DND-41 (cell line): Measurements from ENCODE around the gene PRKCE.
A peak's percentile ranks its signal among the peaks of the same experiment; 100 is the strongest.

Source experiments
- ATAC-seq: fragments of 200-7000 bp; cut with Tn5 transposase; 3 replicates; pipeline ENCODE4 v1.9.1; 2021; ENCODE audit warnings: low read depth; ENCODE audit not compliant: insufficient read depth
- DNase-seq: peaks from one replicate; pipeline ENCODE4 v3.0.0-alpha.2; 2020
- H2AFZ ChIP-seq: 2 replicates; pipeline ENCODE4 v1.6.0; 2012; ENCODE audit warnings: low read depth, low read length
- H3K27ac ChIP-seq: 2 replicates; pipeline ENCODE4 v1.5.1; 2012; ENCODE audit warnings: low read length, inconsistent platforms
- H3K27me3 ChIP-seq: fragments of 200-600 bp; sonication (generic); 2 replicates; pipeline ENCODE4 v1.6.0; 2012; ENCODE audit warnings: low read length, mild to moderate bottlenecking, inconsistent platforms; ENCODE audit not compliant: insufficient read depth, poor library complexity
- H3K36me3 ChIP-seq: 2 replicates; pipeline ENCODE4 v1.5.1; 2012; ENCODE audit warnings: low read length, inconsistent platforms; ENCODE audit not compliant: insufficient read depth
- H3K4me1 ChIP-seq: 2 replicates; pipeline ENCODE4 v1.5.1; 2012; ENCODE audit warnings: mild to moderate bottlenecking, low read length; ENCODE audit not compliant: insufficient read depth
- H3K4me2 ChIP-seq: 2 replicates; pipeline ENCODE4 v1.6.0; 2012; ENCODE audit warnings: mild to moderate bottlenecking, moderate library complexity, low read length, inconsistent platforms; ENCODE audit not compliant: insufficient read depth
- H3K4me3 ChIP-seq, 2 experiments: fragments of 200-600 bp in 1 of 2; shearing (Covaris generic) in 1 of 2; 2 replicates each; pipeline ENCODE4 v1.5.1; 2012 to 2016; ENCODE audit warnings: inconsistent platforms in 2 of 2, low read length in 2 of 2, mild to moderate bottlenecking in 2 of 2, low read depth in 1 of 2, moderate library complexity in 1 of 2
- H3K79me2 ChIP-seq: 2 replicates; pipeline ENCODE4 v1.6.0; 2012; ENCODE audit warnings: low read length, inconsistent platforms; ENCODE audit not compliant: insufficient read depth
- H3K9ac ChIP-seq: 2 replicates; pipeline ENCODE4 v1.6.0; 2012; ENCODE audit warnings: low read depth, mild to moderate bottlenecking, inconsistent platforms, low read length, moderate library complexity
- H3K9me3 ChIP-seq: 2 replicates; pipeline ENCODE4 v1.5.1; 2012; ENCODE audit warnings: low read length, moderate library complexity, mild to moderate bottlenecking, inconsistent platforms; ENCODE audit not compliant: insufficient read depth, severe bottlenecking
- H4K20me1 ChIP-seq: 2 replicates; pipeline ENCODE4 v1.6.0; 2012; ENCODE audit warnings: low read length; ENCODE audit not compliant: insufficient read depth
- EZH2 ChIP-seq: IDR thresholded peaks from 3 replicates; pipeline ENCODE4 v1.6.1; 2012; ENCODE audit warnings: borderline replicate concordance, low read depth, mild to moderate bottlenecking, moderate library complexity, low read length, inconsistent platforms; ENCODE audit not compliant: severe bottlenecking
- TF ChIP-seq, protein P1 (sequence below): IDR thresholded peaks from 2 replicates; pipeline ENCODE4 v1.5.1; 2012; ENCODE audit warnings: borderline replicate concordance, low read length, moderate library complexity, mild to moderate bottlenecking; ENCODE audit not compliant: poor library complexity, severe bottlenecking; ENCODE audit errors: extremely low read depth

PRKCE gene

DNA sequence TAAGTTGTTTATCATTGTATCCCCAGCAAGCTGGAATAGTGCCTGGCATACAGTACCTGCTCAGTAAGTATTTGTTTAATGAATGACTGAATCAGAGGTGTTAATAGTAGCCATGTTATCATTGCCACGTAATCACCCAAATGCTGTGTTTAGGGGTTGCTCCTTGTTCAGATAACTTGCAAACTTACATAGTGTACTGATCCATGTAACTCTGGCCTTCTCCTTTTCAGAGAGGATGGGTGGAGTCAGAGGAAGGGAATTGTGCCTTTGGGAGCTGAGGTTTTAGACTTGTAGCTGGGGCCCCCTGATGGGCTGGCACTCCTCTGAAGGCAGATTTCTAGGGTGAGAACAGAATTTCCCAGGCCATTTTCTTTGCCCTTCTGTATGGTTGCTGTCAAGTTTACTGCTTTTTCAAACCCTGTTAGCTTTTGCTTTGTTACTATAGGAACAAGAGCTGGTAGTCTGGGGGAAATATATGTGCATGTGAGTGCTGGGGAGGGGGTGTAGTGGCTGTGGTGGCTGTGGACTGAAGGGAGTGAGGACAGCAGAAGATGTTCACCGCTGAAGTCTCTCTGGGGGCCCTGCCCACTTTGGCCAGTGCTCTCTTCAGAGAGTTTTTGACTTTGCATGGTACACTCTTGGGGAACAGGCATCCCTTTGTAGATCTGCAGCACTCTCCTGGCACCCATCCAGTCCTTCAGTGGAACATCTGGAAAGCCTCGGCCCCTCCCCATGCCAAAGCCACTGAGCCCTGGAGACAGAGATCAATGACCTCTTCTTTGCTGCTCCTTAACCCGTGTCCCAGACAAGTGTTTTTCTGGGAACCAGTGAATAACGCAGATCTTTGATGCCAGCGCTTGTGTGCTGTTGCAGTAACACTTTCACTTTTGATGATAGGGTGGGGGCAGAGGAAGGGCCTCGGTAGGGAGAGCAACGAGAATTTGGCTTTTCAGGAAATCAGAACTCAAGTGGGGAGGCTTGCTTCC, 209.0 kb downstream of the PRKCE start:
- peak; percentile 77 for DNase-seq
- H2AFZ ChIP-seq, result peak overlapping the region; percentile 67

DNA sequence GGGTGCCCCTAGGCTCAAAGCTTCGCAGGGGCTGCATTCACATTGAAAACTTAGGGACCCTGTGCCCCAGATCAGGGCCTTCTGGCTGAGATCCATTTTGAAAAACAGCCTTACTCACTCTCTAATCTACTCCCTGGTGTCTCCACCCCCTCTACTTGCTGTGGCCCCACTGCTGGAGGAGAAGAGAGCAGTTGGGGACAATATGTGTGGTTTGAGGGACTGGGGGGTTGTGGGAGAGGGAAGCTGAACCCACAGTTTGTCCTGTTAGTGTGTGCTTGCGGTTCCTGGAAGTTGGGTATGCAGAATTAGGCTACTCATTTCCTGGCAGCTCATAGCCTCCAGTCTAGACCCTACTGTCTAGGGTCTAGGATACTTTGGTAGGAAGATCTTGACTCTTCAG, 211.4 kb downstream of the PRKCE start:
- no peaks in the 10 kb centered on the region for H4K20me1 ChIP-seq
- H2AFZ ChIP-seq, result peak overlapping the region; percentile 3; the same call in 1 of the 2 replicates
- DNase-seq (peak; percentile 78), ATAC-seq (peak; percentile 73)
- H3K36me3 ChIP-seq, result no peaks in the 10 kb centered on the region
- no peaks in the 10 kb centered on the region; the same call in 1 of the 2 replicates for H3K79me2 ChIP-seq
- peaks cover 53% of the 10 kb centered on the region for H3K4me1 ChIP-seq
- TF ChIP-seq, protein P1, sequence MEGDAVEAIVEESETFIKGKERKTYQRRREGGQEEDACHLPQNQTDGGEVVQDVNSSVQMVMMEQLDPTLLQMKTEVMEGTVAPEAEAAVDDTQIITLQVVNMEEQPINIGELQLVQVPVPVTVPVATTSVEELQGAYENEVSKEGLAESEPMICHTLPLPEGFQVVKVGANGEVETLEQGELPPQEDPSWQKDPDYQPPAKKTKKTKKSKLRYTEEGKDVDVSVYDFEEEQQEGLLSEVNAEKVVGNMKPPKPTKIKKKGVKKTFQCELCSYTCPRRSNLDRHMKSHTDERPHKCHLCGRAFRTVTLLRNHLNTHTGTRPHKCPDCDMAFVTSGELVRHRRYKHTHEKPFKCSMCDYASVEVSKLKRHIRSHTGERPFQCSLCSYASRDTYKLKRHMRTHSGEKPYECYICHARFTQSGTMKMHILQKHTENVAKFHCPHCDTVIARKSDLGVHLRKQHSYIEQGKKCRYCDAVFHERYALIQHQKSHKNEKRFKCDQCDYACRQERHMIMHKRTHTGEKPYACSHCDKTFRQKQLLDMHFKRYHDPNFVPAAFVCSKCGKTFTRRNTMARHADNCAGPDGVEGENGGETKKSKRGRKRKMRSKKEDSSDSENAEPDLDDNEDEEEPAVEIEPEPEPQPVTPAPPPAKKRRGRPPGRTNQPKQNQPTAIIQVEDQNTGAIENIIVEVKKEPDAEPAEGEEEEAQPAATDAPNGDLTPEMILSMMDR, result no peak
- no peak for TF ChIP-seq EZH2
- H3K27ac ChIP-seq, result peak overlapping the region; percentile 70
- H3K4me2 ChIP-seq, result peak overlapping the region; percentile 20; the same call in 1 of the 2 replicates
- H3K27me3 ChIP-seq, result no peaks in the 10 kb centered on the region
- H3K9ac ChIP-seq, result peak overlapping the region; percentile 25; the same call in 1 of the 2 replicates
- no peaks in the 10 kb centered on the region for H3K9me3 ChIP-seq
- H3K4me3 ChIP-seq, result no peak overlapping the region

More for the DNA sequence above, 209.0 kb downstream of the PRKCE start:
- peak overlapping the region; percentile 49 for H3K9ac ChIP-seq
- no peaks in the 10 kb centered on the region for H3K27me3 ChIP-seq
- no peaks in the 10 kb centered on the region; the same call in 1 of the 2 replicates for H3K79me2 ChIP-seq
- peak; percentile 81 for ATAC-seq
- no peaks in the 10 kb centered on the region for H3K9me3 ChIP-seq
- H3K36me3 ChIP-seq, result no peaks in the 10 kb centered on the region
- peak overlapping the region; percentile 91 for H3K27ac ChIP-seq
- no peaks in the 10 kb centered on the region for H4K20me1 ChIP-seq
- H3K4me3 ChIP-seq, result peak overlapping the region; percentile 2 to 54; a peak in 3 of 4 replicates
- TF ChIP-seq EZH2, result no peak
- TF ChIP-seq, protein P1, result peak; percentile 24
- peak overlapping the region; percentile 72 for H3K4me2 ChIP-seq
- H3K4me1 ChIP-seq, result peaks cover 63% of the 10 kb centered on the region

DNA sequence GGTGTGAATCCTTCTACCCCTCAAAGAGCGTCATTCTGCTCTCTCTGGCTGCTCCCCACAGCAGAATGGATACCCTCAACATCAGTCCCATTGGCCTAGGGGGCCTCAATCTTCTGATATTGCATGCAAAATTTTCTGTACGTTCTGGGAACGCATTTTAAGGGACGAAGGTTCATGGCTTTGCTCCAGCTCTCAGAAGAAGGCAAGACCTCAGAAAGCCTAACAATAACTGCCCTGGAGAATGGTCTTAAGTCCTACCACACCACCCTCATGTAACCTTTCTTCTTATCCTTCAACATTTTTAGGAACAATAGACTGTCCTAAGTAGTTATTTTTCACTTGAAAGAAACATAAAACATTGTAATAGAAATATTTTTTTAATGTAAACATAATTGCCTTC, 212.6 kb downstream of the PRKCE start:
- Histone ChIP-seq H3K9me3 (no peaks in the 10 kb centered on the region), H3K4me3 (no peak overlapping the region), H3K79me2 (no peaks in the 10 kb centered on the region; the same call in 1 of the 2 replicates), H3K4me1 (peaks cover 57% of the 10 kb centered on the region), H3K36me3 (no peaks in the 10 kb centered on the region), H3K27me3 (no peaks in the 10 kb centered on the region), H3K9ac (no peak overlapping the region), H4K20me1 (no peaks in the 10 kb centered on the region), H3K4me2 (no peak overlapping the region), H2AFZ (no peak overlapping the region), H3K27ac (no peak overlapping the region)
- TF ChIP-seq, protein P1, result no peak
- TF ChIP-seq EZH2, result no peak
- no peak for ATAC-seq
- DNase-seq, result no peak
